GM19023 (cell line): ENCODE data around the gene RPS28.

Source experiments
- ATAC-seq: cut with Tn5 transposase; IDR thresholded peaks from one replicate; pipeline ENCODE4 v1.9.1; 2021; ENCODE audit warnings: mild to moderate bottlenecking, moderate library complexity; ENCODE audit not compliant: unreplicated experiment

Gene RPS28

GRCh38 chr19:8319807-8320520 lies 1.3 kb upstream of the RPS28 start:
- ATAC-seq = no peak

- ATAC-seq = peak; percentile 10
These were observed 681 bp upstream of the RPS28 start for GRCh38 chr19:8320564-8321066.

GRCh38 chr19:8321986-8322637 lies 816 bp downstream of the RPS28 start:
- ATAC-seq = no peak

GRCh38 chr19:8322638-8322997 lies 1.3 kb downstream of the RPS28 start:
- ATAC-seq = no peak

- ATAC-seq = no peak
These were observed 2.5 kb downstream of the RPS28 start for GRCh38 chr19:8323781-8324185.

- no peak for ATAC-seq
These were observed 3.1 kb downstream of the RPS28 start for GRCh38 chr19:8324186-8325050.

GRCh38 chr19:8325454-8325853 lies 4.2 kb downstream of the RPS28 start:
- no peak for ATAC-seq

GRCh38 chr19:8329996-8330395 lies 8.7 kb downstream of the RPS28 start:
- ATAC-seq = no peak

- ATAC-seq = no peak
These were observed 10.1 kb downstream of the RPS28 start for GRCh38 chr19:8331263-8331845.

GRCh38 chr19:8332976-8333766 lies 11.9 kb downstream of the RPS28 start:
- ATAC-seq = no peak

- ATAC-seq = no peak
These were observed 12.6 kb downstream of the RPS28 start for GRCh38 chr19:8333767-8334457.

GRCh38 chr19:8334458-8335342 lies 13.4 kb downstream of the RPS28 start:
- no peak for ATAC-seq

- no peak for ATAC-seq
These were observed 14.2 kb downstream of the RPS28 start for GRCh38 chr19:8335343-8336071.

- ATAC-seq = no peak
These were observed 14.8 kb downstream of the RPS28 start for GRCh38 chr19:8336072-8336569.

GRCh38 chr19:8336660-8337059 lies 15.4 kb downstream of the RPS28 start:
- no peak for ATAC-seq

GRCh38 chr19:8337728-8338127 lies 16.4 kb downstream of the RPS28 start:
- no peak for ATAC-seq

- no peak for ATAC-seq
These were observed 17.5 kb downstream of the RPS28 start for GRCh38 chr19:8338835-8339234.
